ENCODE results near the gene CLSTN2.

The CLSTN2 gene

DNA sequence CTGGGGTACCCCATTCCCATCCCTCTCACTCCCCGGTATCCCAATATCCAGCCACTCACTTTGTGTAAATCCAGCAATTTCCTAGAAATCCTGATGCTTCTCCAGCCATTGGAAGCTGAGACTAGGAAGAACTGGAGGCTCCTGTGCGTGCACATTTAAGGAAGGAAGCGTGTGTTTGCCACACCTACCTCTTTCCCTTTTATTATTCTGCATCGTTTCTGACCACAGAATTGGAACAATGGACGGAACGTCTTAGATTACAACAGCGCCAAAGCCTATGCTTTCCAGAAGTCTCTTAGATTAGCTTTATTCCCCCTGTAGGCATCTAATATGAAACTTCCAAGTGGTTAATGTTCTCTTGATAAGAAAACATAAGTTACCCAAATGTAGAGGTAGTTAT lies 508.1 kb downstream of the CLSTN2 start:
- CTCF ChIA-PET: no interaction called here
- Histone ChIP-seq H3K27ac (ENCODE audit: extremely low read depth, low read depth, low read length) (no peak overlapping the region), H3K36me3 (ENCODE audit: control insufficient read depth in 2 of 2, insufficient read depth in 1 of 2, low read length in 2 of 2) (no peaks in the 10 kb centered on the region), H3K4me3 (ENCODE audit: low read depth, low read length) (no peak overlapping the region), H3K9me3 (ENCODE audit: control insufficient read depth, insufficient read depth, low read depth, low read length) (no peaks in the 10 kb centered on the region), H3K4me1 (ENCODE audit: control insufficient read depth, insufficient read depth, low read length) (no peaks in the 10 kb centered on the region)
- POLR2A ChIA-PET: no interaction called here
- TF ChIP-seq ZNF768 (tag by site-specific recombination; IDR thresholded peaks at IDR 0.05): no peak
- TF ChIP-seq, protein P1, sequence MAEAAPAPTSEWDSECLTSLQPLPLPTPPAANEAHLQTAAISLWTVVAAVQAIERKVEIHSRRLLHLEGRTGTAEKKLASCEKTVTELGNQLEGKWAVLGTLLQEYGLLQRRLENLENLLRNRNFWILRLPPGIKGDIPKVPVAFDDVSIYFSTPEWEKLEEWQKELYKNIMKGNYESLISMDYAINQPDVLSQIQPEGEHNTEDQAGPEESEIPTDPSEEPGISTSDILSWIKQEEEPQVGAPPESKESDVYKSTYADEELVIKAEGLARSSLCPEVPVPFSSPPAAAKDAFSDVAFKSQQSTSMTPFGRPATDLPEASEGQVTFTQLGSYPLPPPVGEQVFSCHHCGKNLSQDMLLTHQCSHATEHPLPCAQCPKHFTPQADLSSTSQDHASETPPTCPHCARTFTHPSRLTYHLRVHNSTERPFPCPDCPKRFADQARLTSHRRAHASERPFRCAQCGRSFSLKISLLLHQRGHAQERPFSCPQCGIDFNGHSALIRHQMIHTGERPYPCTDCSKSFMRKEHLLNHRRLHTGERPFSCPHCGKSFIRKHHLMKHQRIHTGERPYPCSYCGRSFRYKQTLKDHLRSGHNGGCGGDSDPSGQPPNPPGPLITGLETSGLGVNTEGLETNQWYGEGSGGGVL (tag by site-specific recombination; IDR thresholded peaks at IDR 0.05): no peak
- TF ChIP-seq ZNF596 (tag by site-specific recombination; IDR thresholded peaks at IDR 0.05): no peak
- no peak for TF ChIP-seq ZNF48 (tag by site-specific recombination; IDR thresholded peaks at IDR 0.05)
- TF ChIP-seq, protein P2, sequence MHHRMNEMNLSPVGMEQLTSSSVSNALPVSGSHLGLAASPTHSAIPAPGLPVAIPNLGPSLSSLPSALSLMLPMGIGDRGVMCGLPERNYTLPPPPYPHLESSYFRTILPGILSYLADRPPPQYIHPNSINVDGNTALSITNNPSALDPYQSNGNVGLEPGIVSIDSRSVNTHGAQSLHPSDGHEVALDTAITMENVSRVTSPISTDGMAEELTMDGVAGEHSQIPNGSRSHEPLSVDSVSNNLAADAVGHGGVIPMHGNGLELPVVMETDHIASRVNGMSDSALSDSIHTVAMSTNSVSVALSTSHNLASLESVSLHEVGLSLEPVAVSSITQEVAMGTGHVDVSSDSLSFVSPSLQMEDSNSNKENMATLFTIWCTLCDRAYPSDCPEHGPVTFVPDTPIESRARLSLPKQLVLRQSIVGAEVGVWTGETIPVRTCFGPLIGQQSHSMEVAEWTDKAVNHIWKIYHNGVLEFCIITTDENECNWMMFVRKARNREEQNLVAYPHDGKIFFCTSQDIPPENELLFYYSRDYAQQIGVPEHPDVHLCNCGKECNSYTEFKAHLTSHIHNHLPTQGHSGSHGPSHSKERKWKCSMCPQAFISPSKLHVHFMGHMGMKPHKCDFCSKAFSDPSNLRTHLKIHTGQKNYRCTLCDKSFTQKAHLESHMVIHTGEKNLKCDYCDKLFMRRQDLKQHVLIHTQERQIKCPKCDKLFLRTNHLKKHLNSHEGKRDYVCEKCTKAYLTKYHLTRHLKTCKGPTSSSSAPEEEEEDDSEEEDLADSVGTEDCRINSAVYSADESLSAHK (tag by site-specific recombination; IDR thresholded peaks at IDR 0.05): no peak
- TF ChIP-seq ZNF626 (tag by site-specific recombination; IDR thresholded peaks at IDR 0.05): no peak
- TF ChIP-seq ZBTB8A (tag by site-specific recombination; IDR thresholded peaks at IDR 0.05): no peak
- no peak for TF ChIP-seq ZNF610 (tag by site-specific recombination; IDR thresholded peaks at IDR 0.05; ENCODE audit: borderline replicate concordance)
- TF ChIP-seq ZNF621 (tag by site-specific recombination; IDR thresholded peaks at IDR 0.05): no peak
- TF ChIP-seq, protein P3, sequence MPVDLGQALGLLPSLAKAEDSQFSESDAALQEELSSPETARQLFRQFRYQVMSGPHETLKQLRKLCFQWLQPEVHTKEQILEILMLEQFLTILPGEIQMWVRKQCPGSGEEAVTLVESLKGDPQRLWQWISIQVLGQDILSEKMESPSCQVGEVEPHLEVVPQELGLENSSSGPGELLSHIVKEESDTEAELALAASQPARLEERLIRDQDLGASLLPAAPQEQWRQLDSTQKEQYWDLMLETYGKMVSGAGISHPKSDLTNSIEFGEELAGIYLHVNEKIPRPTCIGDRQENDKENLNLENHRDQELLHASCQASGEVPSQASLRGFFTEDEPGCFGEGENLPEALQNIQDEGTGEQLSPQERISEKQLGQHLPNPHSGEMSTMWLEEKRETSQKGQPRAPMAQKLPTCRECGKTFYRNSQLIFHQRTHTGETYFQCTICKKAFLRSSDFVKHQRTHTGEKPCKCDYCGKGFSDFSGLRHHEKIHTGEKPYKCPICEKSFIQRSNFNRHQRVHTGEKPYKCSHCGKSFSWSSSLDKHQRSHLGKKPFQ (tag by site-specific recombination; IDR thresholded peaks at IDR 0.05): no peak
- no peak for TF ChIP-seq ZNF112 (tag by site-specific recombination; IDR thresholded peaks at IDR 0.05)
- no peak for TF ChIP-seq ZBTB48 (tag by site-specific recombination; IDR thresholded peaks at IDR 0.05)
- TF ChIP-seq, protein P4, sequence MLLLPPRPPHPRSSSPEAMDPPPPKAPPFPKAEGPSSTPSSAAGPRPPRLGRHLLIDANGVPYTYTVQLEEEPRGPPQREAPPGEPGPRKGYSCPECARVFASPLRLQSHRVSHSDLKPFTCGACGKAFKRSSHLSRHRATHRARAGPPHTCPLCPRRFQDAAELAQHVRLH (tag by site-specific recombination; IDR thresholded peaks at IDR 0.05): no peak

DNA sequence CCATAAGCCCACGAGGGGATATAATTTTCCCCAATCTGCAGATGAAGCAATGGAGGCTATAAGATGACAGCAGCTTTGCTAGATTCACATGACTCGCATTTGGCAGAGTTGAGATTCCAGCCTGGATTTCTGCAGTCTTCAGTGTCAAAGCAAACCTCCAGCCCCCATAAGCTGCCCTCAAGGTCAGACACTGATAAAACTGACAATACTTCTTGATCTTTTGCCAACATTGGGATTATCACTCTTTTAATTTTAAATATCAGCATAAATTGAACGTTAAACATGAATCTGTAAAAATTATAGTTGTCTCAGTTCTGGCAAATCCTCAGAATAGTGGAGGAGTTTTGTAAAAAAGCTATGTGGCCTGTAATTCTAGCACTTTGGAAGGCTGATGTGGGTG lies 508.8 kb downstream of the CLSTN2 start:
- no peaks in the 10 kb centered on the region for H3K36me3 ChIP-seq (ENCODE audit: control insufficient read depth in 2 of 2, insufficient read depth in 1 of 2, low read length in 2 of 2)
- CTCF ChIA-PET: no interaction called here
- POLR2A ChIA-PET: no interaction called here
- H3K27ac ChIP-seq (ENCODE audit: extremely low read depth, low read depth, low read length): no peak overlapping the region
- H3K9me3 ChIP-seq (ENCODE audit: control insufficient read depth, insufficient read depth, low read depth, low read length): no peaks in the 10 kb centered on the region
- no peak for TF ChIP-seq ZNF658 (tag by site-specific recombination; IDR thresholded peaks at IDR 0.05)
- no peak for TF ChIP-seq HOXD13 (CRISPR knock-in tag; IDR thresholded peaks at IDR 0.05; ENCODE audit: borderline replicate concordance)
- TF ChIP-seq GLI4 (tag by site-specific recombination; IDR thresholded peaks at IDR 0.05): no peak
- no peak for TF ChIP-seq ZNF391 (tag by site-specific recombination; IDR thresholded peaks at IDR 0.05; ENCODE audit: borderline replicate concordance, low read depth)
- TF ChIP-seq ZBTB48 (tag by site-specific recombination; IDR thresholded peaks at IDR 0.05): no peak
- no peak for TF ChIP-seq ZNF561 (tag by site-specific recombination; IDR thresholded peaks at IDR 0.05; ENCODE audit: borderline replicate concordance)
- no peak for TF ChIP-seq ZBTB17 (tag by site-specific recombination; IDR thresholded peaks at IDR 0.05)
- TF ChIP-seq ZNF341 (tag by site-specific recombination; IDR thresholded peaks at IDR 0.05; ENCODE audit: low read depth): no peak
- TF ChIP-seq SCRT1 (tag by site-specific recombination; IDR thresholded peaks at IDR 0.05; ENCODE audit: borderline replicate concordance): no peak
- TF ChIP-seq ZNF530 (tag by site-specific recombination; IDR thresholded peaks at IDR 0.05; ENCODE audit: low read depth): no peak
- TF ChIP-seq, protein P5, sequence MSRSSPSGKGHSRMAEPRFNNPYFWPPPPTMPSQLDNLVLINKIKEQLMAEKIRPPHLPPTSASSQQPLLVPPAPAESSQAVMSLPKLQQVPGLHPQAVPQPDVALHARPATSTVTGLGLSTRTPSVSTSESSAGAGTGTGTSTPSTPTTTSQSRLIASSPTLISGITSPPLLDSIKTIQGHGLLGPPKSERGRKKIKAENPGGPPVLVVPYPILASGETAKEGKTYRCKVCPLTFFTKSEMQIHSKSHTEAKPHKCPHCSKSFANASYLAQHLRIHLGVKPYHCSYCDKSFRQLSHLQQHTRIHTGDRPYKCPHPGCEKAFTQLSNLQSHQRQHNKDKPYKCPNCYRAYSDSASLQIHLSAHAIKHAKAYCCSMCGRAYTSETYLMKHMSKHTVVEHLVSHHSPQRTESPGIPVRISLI (tag by site-specific recombination; IDR thresholded peaks at IDR 0.05): no peak
- no peak for TF ChIP-seq ZXDB (tag by site-specific recombination; IDR thresholded peaks at IDR 0.05)
- no peak for TF ChIP-seq ZNF610 (tag by site-specific recombination; IDR thresholded peaks at IDR 0.05; ENCODE audit: borderline replicate concordance)
- no peak for TF ChIP-seq SALL2 (tag by site-specific recombination; IDR thresholded peaks at IDR 0.05; ENCODE audit: borderline replicate concordance)
- no peak for TF ChIP-seq ZFP41 (tag by site-specific recombination; IDR thresholded peaks at IDR 0.05; ENCODE audit: borderline replicate concordance)
- no peak for TF ChIP-seq ZNF596 (tag by site-specific recombination; IDR thresholded peaks at IDR 0.05)
- H3K4me1 ChIP-seq (ENCODE audit: control insufficient read depth, insufficient read depth, low read length): no peaks in the 10 kb centered on the region
- H3K4me3 ChIP-seq (ENCODE audit: low read depth, low read length): no peak overlapping the region

Measured in HEK293 (cell line).